Neural progenitor cell (in vitro differentiated cells): ENCODE data around the gene UBE2K.

Experiments
- EZH2 ChIP-seq: fragments of 200-600 bp; sonication (generic); IDR thresholded peaks from 2 replicates; pipeline ENCODE4 v1.6.1; 2017; ENCODE audit warnings: antibody characterized with exemption, mild to moderate bottlenecking, moderate library complexity
- EZH2phosphoT487 ChIP-seq: fragments of 200-600 bp; sonication (generic); IDR thresholded peaks from 2 replicates; pipeline ENCODE4 v1.6.1; 2017; ENCODE audit warnings: antibody characterized with exemption
- TF ChIP-seq, protein P1 (sequence below): fragments of 200-600 bp; sonication (generic); IDR thresholded peaks from 2 replicates; pipeline ENCODE4 v1.5.1; 2017; ENCODE audit warnings: antibody characterized with exemption, mild to moderate bottlenecking

DNA sequence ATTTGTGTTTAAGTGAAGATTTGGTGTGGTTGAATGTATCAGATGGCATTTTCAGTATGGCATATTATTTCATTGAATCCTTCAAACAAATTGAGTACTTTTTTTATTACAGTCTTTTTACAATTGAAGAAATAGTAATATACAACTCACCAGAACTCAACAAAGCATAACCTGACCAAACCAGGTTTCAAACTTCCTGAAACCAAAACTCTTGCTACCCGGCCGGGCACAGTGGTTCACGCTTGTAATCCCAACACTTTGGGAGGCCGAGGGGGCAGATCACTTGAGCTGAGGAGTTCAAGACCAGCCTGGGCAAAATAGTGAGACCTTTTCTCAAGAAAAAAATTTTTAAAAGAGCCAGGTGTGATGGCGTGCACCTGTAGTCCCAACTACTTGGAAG is 94.2 kb downstream of the UBE2K start:
- TF ChIP-seq EZH2 (no peak), EZH2phosphoT487 (no peak)
- TF ChIP-seq, protein P1, sequence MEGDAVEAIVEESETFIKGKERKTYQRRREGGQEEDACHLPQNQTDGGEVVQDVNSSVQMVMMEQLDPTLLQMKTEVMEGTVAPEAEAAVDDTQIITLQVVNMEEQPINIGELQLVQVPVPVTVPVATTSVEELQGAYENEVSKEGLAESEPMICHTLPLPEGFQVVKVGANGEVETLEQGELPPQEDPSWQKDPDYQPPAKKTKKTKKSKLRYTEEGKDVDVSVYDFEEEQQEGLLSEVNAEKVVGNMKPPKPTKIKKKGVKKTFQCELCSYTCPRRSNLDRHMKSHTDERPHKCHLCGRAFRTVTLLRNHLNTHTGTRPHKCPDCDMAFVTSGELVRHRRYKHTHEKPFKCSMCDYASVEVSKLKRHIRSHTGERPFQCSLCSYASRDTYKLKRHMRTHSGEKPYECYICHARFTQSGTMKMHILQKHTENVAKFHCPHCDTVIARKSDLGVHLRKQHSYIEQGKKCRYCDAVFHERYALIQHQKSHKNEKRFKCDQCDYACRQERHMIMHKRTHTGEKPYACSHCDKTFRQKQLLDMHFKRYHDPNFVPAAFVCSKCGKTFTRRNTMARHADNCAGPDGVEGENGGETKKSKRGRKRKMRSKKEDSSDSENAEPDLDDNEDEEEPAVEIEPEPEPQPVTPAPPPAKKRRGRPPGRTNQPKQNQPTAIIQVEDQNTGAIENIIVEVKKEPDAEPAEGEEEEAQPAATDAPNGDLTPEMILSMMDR = no peak
